HG03196 (cell line): ENCODE results near the gene MED19.
"Not testable (repeated sequence)": the region's sequence is repeated elsewhere in the genome, so short reads cannot be mapped to it uniquely, and the experiment has no call there.

Experiments used
- ATAC-seq: cut with Tn5 transposase; IDR thresholded peaks from one replicate; pipeline ENCODE4 v1.9.1; 2021; ENCODE audit not compliant: unreplicated experiment

MED19 gene

GRCh38 chr11:57705432-57705831 is 6.6 kb downstream of the MED19 start:
- not testable (repeated sequence) for ATAC-seq

- ATAC-seq: no peak
These were observed 7.1 kb downstream of the MED19 start for GRCh38 chr11:57704932-57705331.

- no peak for ATAC-seq
These were observed 8.7 kb downstream of the MED19 start for GRCh38 chr11:57703341-57703740.

- no peak for ATAC-seq
These were observed 11.6 kb downstream of the MED19 start for GRCh38 chr11:57700425-57700824.

GRCh38 chr11:57699813-57700212 is 12.2 kb downstream of the MED19 start:
- ATAC-seq: no peak

- no peak for ATAC-seq
These were observed 13.1 kb downstream of the MED19 start for GRCh38 chr11:57698843-57699365.

- ATAC-seq: not testable (repeated sequence)
These were observed 21.5 kb downstream of the MED19 start for GRCh38 chr11:57690474-57690873.

GRCh38 chr11:57681168-57681567 is 30.8 kb downstream of the MED19 start:
- ATAC-seq: no peak

- ATAC-seq: no peak
These were observed 31.5 kb downstream of the MED19 start for GRCh38 chr11:57680552-57680874.

GRCh38 chr11:57679396-57679795 is 32.6 kb downstream of the MED19 start:
- no peak for ATAC-seq

- ATAC-seq: no peak
These were observed 36.7 kb downstream of the MED19 start for GRCh38 chr11:57675176-57675941.

- no peak for ATAC-seq
These were observed 37.8 kb downstream of the MED19 start for GRCh38 chr11:57674251-57674650.

- peak; percentile 13 for ATAC-seq
These were observed 43.6 kb downstream of the MED19 start for GRCh38 chr11:57668434-57668782.

- peak; percentile 87 for ATAC-seq
These were observed 44.1 kb downstream of the MED19 start, which contains the start of gene ZDHHC5 for GRCh38 chr11:57667736-57668433. Gene ZDHHC5 (plus strand): TSS chr11:57668114. CDS start chr11:57673091, 4,977 bp downstream.

GRCh38 chr11:57667117-57667735 is 44.8 kb downstream of the MED19 start:
- peak; percentile 68 for ATAC-seq

GRCh38 chr11:57663975-57664374 is 48.0 kb downstream of the MED19 start:
- ATAC-seq: no peak

- no peak for ATAC-seq
These were observed 49.1 kb downstream of the MED19 start for GRCh38 chr11:57662893-57663292.

- no peak for ATAC-seq
These were observed 52.3 kb downstream of the MED19 start for GRCh38 chr11:57659669-57660068.

- no peak for ATAC-seq
These were observed 54.0 kb downstream of the MED19 start for GRCh38 chr11:57658023-57658361.

- peak; percentile 98 for ATAC-seq
These were observed 54.6 kb downstream of the MED19 start, which contains the start of gene CLP1 for GRCh38 chr11:57657194-57658022. Gene CLP1 (plus strand): TSS chr11:57657762. CDS start chr11:57659477, 1,715 bp downstream.

- no peak for ATAC-seq
These were observed 55.2 kb downstream of the MED19 start for GRCh38 chr11:57656885-57657193.
